Measurements from ENCODE around the gene ALDH2.
"Not testable (repeated sequence)": the region's sequence is repeated elsewhere in the genome, so short reads cannot be mapped to it uniquely, and the experiment has no call there.

DNA sequence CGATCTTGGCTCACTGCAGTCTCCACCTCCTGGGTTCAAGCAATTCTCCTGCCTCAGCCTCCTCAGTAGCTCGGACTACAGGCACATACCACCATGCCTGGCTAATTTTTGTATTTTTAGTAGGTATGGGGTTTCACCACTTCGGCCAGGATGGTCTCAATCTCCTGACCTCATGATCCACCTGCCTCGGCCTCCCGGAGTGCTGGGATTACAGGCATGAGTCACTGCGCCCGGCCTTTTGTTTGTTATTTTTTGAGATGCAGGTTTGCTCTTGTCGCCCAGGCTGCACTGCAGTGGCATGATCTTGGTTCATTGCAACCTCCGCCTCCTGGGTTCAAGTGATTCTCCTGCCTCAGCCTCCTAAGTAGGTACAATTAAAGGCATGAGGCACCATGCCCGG is 47.4 kb upstream of the ALDH2 start:
- TF ChIP-seq, protein P1, sequence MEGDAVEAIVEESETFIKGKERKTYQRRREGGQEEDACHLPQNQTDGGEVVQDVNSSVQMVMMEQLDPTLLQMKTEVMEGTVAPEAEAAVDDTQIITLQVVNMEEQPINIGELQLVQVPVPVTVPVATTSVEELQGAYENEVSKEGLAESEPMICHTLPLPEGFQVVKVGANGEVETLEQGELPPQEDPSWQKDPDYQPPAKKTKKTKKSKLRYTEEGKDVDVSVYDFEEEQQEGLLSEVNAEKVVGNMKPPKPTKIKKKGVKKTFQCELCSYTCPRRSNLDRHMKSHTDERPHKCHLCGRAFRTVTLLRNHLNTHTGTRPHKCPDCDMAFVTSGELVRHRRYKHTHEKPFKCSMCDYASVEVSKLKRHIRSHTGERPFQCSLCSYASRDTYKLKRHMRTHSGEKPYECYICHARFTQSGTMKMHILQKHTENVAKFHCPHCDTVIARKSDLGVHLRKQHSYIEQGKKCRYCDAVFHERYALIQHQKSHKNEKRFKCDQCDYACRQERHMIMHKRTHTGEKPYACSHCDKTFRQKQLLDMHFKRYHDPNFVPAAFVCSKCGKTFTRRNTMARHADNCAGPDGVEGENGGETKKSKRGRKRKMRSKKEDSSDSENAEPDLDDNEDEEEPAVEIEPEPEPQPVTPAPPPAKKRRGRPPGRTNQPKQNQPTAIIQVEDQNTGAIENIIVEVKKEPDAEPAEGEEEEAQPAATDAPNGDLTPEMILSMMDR (IDR thresholded peaks at IDR 0.05), result not testable (repeated sequence)
- not testable (repeated sequence) for TF ChIP-seq POLR2A (IDR thresholded peaks at IDR 0.05)

Data from uterus (tissue), 2 donors.